RCC 7860 (cell line): ENCODE measurements around the gene NUDT21.

Experiments used
- DNase-seq: peaks from one replicate; pipeline ENCODE4 v3.0.0-alpha.2; 2015; ENCODE audit warnings: low spot score
- FAIRE-seq: peaks from 2 replicates; lab custom pipeline; 2012; peaks lifted over from hg19 to GRCh38; lab: Jason Lieb, UNC

The NUDT21 gene

GRCh38 chr16:56463153-56463552 lies 12.0 kb upstream of the NUDT21 start:
- no peak for DNase-seq
- no peak for FAIRE-seq

DNA sequence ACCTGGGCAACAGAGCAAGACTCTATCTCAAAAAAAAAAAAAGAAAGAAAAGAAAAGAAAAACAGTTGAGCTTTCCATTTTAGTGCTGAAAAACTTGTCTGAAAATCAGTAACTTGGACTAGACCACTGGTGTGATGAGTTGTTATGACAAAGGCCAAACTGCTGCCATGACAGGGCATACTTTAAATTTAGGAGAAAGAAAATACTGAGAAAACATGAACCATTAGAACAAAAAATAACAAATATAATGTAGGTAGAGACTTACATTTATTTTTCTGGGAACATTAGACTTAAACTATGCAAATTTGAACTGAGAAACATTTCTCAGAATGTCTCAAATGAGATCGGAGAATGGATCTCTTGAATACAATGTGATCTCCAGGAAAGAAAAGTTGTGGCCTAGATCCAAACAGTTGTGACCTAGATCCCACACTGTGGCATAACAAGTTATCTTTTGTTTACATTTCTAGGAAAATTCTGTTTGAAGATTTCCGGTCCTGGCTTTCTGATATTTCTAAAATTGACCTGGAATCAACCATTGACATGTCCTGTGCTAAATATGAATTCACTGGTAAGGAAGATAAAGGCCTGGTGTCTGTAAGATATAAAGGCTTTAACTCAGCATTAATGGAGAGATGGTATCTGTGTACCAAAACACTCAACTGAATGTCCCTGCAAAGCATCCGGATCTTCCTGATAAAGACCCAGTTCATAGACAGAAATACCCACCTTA lies 11.1 kb upstream of the NUDT21 start:
- DNase-seq (no peak), FAIRE-seq (no peak)

GRCh38 chr16:56460101-56460500 lies 9.0 kb upstream of the NUDT21 start:
- DNase-seq, result no peak
- no peak for FAIRE-seq

DNA sequence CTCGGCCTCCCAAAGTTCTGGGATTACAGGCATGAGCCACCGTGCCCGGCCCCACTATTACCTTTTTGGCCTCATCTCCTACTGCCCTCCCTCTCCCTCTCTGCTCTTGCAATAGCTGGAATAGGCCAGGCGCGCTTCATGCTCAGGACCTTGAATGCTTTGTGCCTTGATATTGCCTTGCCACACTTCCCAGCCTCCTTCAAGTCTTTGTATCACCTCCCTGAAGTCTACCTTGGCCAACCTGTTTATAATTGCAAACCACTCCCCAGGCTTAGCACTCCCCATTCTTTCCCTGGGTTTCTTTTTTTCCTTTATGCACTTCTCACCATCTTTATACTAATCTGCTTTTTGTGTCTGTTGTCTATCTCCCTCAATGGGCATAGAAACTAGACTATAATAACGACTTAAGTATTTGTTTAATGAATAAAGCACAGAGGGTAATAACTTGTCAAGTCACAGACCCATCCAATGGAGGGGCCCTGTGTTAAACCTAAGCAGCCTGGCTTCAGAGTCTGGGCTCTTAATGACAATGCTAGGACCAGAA lies 6.9 kb upstream of the NUDT21 start:
- FAIRE-seq, result no peak

GRCh38 chr16:56451753-56452689 lies 889 bp upstream of the NUDT21 start:
- FAIRE-seq (no peak), DNase-seq (peak; percentile 42)

More for the DNA sequence above, 6.9 kb upstream of the NUDT21 start:
- DNase-seq, result no peak

DNA sequence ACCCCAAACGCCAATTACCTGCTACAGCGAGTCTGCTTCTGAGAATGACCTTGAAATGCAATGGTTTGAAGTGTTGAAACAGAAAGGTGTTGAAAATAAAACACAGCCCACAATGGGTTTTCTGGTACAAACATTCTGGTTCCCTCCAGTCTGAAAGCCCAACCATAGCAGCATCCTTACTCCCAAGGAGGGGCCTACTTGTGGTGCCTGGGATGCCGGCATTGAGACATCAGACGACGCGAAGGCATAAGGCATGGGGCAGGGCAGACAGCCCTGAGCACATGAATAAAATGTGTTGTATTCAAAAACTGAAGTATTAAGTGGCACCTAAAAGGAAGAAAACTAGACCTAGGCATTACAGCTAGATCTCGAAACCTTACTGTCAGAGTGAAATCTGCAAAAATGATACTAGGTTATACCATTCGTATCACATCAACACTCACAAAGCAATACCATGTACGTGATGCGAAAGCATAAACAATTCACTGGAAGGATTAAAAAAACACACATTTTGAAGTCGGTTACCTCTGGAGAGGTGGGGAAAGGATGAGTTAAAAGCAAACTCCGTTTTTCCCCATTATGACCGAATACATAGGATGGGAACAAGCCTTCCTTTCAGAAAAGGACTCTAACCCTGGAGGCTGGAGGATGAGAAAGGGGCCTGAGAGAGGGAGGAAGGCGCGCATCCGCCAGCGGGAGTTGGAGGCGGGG lies 702 bp downstream of the NUDT21 start:
- DNase-seq (no peak), FAIRE-seq (no peak)

DNA sequence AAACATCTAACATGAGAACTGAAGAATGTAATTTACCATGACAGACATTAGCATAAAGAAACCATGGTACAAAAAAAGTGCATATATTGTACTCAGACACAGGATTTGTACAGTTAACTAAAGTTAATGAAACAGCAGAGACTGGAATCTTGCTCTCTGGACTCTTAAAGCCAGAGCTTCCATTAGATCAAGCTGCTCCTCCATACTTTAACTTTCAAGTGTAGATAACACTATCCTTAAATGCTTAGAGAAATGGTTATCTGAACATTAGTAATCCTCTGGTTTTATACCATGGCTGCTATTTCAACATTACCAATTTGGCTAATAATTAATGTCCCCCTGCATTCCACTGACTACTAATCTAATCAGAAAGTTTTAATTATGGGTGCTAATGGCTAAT lies 3.1 kb downstream of the NUDT21 start:
- no peak for FAIRE-seq

GRCh38 chr16:56447286-56447685 lies 3.8 kb downstream of the NUDT21 start:
- no peak for DNase-seq
- no peak for FAIRE-seq

More for the DNA sequence above, 3.1 kb downstream of the NUDT21 start:
- DNase-seq, result no peak

- FAIRE-seq (no peak), DNase-seq (no peak)
Measured at GRCh38 chr16:56438038-56438437, 13.1 kb downstream of the NUDT21 start.

GRCh38 chr16:56436258-56436657 lies 14.9 kb downstream of the NUDT21 start:
- DNase-seq, result no peak
- no peak for FAIRE-seq

- DNase-seq (no peak), FAIRE-seq (no peak)
Measured at GRCh38 chr16:56428091-56428490, 23.0 kb downstream of the NUDT21 start.

DNA sequence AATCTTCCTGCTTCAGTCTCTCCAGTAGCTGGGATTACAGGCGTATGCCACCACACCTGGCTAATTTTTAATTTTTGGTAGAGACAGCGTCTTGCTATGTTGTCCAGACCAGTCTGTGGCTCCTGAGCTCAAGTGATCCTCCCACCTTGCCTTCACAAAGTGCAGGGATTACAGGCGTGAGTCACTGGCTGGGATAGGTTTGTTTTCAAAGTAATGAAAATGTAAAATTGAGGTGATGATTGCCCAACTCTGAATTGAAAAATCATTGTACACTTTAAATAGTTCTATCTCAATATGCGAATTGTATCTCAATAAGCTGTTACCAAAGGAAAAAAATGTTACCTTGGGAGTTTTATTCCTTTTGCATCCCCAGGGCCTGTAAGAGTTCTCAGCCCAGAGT lies 24.5 kb downstream of the NUDT21 start:
- FAIRE-seq, result no peak

GRCh38 chr16:56425439-56425832 lies 25.7 kb downstream of the NUDT21 start, which contains the start of gene AMFR:
Gene AMFR (minus strand): TSS chr16:56425545. CDS start chr16:56425327, 218 bp downstream.
- DNase-seq, result peak; percentile 55
- FAIRE-seq, result no peak

More for the DNA sequence above, 24.5 kb downstream of the NUDT21 start:
- peak; percentile 11 for DNase-seq

DNA sequence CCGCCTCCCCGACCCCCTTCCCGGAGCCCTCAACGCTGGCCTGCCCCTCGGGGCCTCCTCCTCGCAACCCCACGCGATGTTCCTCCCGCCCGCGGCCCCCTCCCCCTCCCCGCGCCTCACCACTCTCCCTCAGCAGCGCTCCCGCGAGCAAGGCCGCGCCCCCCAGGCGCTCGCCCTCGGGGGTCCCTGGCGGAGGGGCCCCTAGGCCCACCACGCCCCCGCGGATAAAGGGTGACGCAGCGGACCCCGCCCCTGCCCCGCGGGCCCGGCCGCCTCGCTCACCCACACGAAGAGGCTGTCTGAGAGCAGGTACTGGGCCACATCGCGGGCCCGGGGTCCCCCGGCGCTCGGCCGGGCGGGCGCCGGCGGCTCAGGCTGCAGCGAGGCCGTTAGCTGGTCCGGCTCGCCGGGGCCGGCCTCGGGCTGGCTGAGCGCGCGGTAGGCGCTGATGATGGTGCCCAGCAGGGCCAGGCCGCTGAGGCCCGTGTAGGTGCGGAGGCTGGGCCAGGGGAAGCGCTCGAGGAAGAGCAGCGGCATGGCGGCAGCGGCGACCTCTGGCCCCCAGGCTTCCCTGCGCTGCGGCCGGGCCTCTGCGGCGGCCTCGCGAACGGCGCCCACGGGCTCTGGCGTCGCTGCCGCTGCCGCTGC lies 26.2 kb downstream of the NUDT21 start:
- FAIRE-seq (no peak), DNase-seq (no peak)

- FAIRE-seq, result no peak
- DNase-seq, result no peak
Measured at GRCh38 chr16:56424404-56424764, 26.7 kb downstream of the NUDT21 start.

DNA sequence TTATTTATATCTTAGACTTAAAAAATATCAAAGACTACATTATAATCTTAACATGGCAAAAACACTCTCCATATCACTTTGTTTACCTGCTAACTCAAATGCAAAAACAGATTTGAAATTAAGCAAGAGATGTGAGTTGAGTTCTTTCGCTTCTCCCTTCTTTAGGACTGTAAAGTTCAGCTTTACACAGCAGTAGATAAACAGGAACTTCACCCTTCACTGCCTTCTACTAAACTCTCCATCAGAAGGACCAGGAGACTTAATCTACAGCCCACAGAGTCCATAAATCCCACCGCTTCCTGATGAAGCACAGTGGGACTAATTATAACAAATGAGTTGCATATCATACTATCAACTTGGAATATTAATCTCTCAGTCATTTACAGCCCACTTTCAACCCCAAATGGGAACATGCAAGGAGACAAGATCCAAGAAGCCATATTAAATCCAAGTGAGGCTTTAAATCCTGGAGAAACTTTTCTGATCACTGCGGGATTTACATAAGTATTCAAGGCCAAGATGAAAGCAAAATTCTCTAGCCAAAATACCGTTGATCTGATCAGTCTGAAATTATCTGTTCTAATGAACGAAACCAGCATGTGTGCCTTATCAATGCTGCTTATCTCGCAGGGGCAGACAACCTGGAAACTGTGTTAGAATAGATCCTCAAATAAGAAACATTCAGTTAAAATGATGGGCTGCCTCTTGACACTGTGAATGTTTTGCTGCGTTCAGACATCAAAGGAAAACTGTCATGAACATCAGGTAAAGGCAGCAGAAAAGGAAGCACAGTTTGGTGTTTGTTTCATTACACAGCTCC lies 27.3 kb downstream of the NUDT21 start:
- no peak for DNase-seq
- no peak for FAIRE-seq

DNA sequence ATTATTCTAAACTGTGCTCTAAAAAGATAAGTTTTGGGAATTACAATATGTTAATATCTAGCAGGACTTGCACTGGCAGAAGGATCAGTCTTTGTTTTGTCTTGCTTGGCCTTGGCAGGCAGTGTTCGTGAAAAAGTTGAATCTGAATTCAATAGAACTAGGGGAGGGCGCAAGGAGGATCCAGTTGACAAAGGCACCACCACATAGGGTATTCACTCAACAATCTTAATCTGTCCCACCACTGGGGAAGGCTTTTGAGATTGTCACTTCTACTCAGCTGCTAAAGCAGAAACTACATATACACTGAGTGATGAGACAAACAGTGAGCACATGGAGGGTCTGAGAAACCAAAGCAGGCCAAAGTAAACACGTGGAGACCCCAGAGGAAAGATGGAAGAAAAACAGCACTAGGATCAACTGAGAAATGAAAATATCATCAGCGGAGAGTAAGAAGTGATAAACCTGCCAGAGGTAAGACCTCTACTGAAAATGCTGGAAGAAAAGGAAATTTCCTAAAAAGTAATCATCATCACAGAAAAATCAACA lies 28.2 kb downstream of the NUDT21 start:
- DNase-seq, result no peak
- FAIRE-seq, result no peak

DNA sequence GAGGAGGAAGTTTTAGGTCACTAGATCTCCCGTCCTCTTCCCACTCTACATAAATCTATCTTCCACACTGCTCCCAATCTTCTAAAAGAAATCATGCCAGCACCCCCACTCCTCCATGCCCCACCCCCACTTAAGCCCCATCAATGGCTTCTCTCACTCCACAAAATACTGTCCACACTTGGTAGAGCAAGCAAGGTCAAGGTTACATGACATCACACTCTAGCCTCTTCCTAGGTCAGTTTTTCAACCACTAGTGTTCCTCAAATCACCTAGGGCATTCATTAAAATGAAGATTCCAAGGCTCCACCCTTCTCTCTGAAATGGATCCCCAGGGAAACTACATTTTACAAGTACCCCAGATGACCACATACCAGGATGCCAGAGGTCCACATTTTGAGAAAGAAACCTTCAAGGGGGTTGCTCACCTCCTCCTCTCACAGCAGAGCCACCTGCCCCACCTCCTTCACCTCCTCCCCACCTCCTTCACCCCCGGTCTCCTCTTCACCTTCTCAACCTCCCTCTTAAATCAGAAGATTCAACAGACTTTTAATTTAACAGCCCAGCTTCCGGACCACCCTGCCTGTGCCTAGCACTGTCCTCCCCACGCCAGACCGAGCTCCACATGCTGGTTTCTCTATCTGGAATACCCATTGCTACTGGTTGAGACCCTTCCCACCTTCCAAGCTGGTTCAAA lies 29.0 kb downstream of the NUDT21 start:
- no peak for DNase-seq
- no peak for FAIRE-seq

DNA sequence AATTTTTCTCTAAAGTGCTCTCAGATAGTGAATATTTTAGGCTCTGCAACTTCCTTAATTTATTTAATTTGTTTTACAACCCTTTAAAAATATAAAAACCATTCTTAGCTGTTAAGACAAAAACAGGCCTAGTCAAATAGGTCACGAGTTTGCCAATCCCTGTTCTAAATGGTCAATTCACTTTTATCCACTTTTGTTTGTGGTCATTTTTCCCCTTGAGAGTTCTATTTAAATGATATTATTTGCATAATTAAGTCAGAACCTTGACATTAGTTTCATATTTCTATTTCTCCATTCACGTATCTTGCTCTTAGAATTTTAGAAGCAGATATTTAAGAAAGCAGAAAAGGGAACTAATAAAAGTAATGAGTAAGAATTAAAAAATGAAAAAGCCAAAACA lies 29.8 kb downstream of the NUDT21 start:
- DNase-seq (no peak), FAIRE-seq (no peak)
